Osteoblast (primary cell): ENCODE data around the gene SREBF2. TPM values are rescaled to one million over a fixed set of nuclear protein-coding genes. Genes with fewer than 3 reads are reported as not detected.

Source experiments
- DNase-seq: peaks from one replicate; pipeline ENCODE4 v3.0.0; 2011; ENCODE audit warnings: low spot score, mixed read lengths; ENCODE audit not compliant: insufficient read length; ENCODE audit errors: missing footprints
- H2AFZ ChIP-seq: 2 replicates; pipeline ENCODE4 v1.6.0; 2011; ENCODE audit warnings: mild to moderate bottlenecking, low read length
- H3K27ac ChIP-seq: 2 replicates; pipeline ENCODE4 v1.5.1; 2011; ENCODE audit warnings: mild to moderate bottlenecking, low read depth, low read length, moderate library complexity
- H3K27me3 ChIP-seq: 2 replicates; pipeline ENCODE4 v1.6.0; 2012; ENCODE audit warnings: mild to moderate bottlenecking, control low read depth, inconsistent platforms, low read length, moderate library complexity; ENCODE audit not compliant: insufficient read depth
- H3K36me3 ChIP-seq: 2 replicates; pipeline ENCODE4 v1.5.1; 2011; ENCODE audit warnings: mild to moderate bottlenecking, low read length, control low read depth, moderate library complexity; ENCODE audit not compliant: insufficient read depth
- H3K4me1 ChIP-seq: 2 replicates; pipeline ENCODE4 v1.5.1; 2011; ENCODE audit warnings: mild to moderate bottlenecking, low read length, control low read depth, moderate library complexity; ENCODE audit not compliant: insufficient read depth
- H3K4me2 ChIP-seq: 2 replicates; pipeline ENCODE4 v1.6.0; 2011; ENCODE audit warnings: mild to moderate bottlenecking, low read length; ENCODE audit not compliant: insufficient read depth
- H3K4me3 ChIP-seq: fragments of 200-600 bp; sonication (generic); 3 replicates; pipeline ENCODE4 v1.5.1; 2012; ENCODE audit warnings: mild to moderate bottlenecking, low read length, inconsistent platforms; ENCODE audit not compliant: insufficient read depth
- H3K79me2 ChIP-seq: 2 replicates; pipeline ENCODE4 v1.6.0; 2012; ENCODE audit warnings: mild to moderate bottlenecking, low read length, control low read depth, inconsistent platforms; ENCODE audit not compliant: insufficient read depth
- H3K9me3 ChIP-seq: 2 replicates; pipeline ENCODE4 v1.5.1; 2011; ENCODE audit warnings: low read depth, low read length, control low read depth
- H4K20me1 ChIP-seq: 2 replicates; pipeline ENCODE4 v1.6.0; 2012; ENCODE audit warnings: mild to moderate bottlenecking, low read length, control low read depth; ENCODE audit not compliant: insufficient read depth
- total RNA-seq: library from RNA; depleted of rRNA; stranded (reverse); fragments of >200 nt; gene quantifications from 2 replicates; pipeline ENCODE4 v1.2.3, GENCODE V29; 2012
- TF ChIP-seq, protein P1 (sequence below): IDR thresholded peaks from 2 replicates; pipeline ENCODE4 v1.5.1; 2011; ENCODE audit warnings: mild to moderate bottlenecking, low read depth, low read length, moderate library complexity; ENCODE audit errors: extremely low read depth

SREBF2 gene
- total RNA-seq, 1 donor = 80.3 TPM

DNA sequence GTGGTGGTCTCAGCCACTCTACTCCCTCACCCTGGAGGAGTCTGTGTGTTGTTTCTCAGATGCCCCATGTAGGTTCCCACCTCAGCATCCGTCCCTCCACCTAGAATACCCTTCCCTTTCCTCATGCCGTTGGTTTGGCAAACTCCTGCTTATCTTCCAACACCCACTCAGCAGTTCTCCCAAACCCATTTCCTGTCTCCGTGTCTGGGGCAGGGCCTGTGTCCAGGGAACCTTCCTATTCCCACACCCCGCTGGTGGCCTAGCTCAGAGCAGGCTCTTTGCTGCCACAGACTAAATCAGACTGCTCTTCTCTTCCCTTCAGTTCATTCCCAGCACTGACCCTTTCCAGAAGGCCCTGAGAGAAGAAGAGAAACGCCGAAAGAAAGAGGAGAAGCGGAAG lies 7.5 kb upstream of the SREBF2 start:
- Histone ChIP-seq H3K4me1 (peaks cover 25% of the 10 kb centered on the region), H3K27me3 (no peaks in the 10 kb centered on the region), H3K79me2 (no peaks in the 10 kb centered on the region), H3K36me3 (no peaks in the 10 kb centered on the region), H3K27ac (peak overlapping the region; percentile 23), H2AFZ (peak overlapping the region; percentile 63), H3K4me3 (no peak overlapping the region), H4K20me1 (no peaks in the 10 kb centered on the region), H3K4me2 (peak overlapping the region; percentile 51), H3K9me3 (no peaks in the 10 kb centered on the region)
- DNase-seq = peak; percentile 88
- TF ChIP-seq, protein P1, sequence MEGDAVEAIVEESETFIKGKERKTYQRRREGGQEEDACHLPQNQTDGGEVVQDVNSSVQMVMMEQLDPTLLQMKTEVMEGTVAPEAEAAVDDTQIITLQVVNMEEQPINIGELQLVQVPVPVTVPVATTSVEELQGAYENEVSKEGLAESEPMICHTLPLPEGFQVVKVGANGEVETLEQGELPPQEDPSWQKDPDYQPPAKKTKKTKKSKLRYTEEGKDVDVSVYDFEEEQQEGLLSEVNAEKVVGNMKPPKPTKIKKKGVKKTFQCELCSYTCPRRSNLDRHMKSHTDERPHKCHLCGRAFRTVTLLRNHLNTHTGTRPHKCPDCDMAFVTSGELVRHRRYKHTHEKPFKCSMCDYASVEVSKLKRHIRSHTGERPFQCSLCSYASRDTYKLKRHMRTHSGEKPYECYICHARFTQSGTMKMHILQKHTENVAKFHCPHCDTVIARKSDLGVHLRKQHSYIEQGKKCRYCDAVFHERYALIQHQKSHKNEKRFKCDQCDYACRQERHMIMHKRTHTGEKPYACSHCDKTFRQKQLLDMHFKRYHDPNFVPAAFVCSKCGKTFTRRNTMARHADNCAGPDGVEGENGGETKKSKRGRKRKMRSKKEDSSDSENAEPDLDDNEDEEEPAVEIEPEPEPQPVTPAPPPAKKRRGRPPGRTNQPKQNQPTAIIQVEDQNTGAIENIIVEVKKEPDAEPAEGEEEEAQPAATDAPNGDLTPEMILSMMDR = no peak

DNA sequence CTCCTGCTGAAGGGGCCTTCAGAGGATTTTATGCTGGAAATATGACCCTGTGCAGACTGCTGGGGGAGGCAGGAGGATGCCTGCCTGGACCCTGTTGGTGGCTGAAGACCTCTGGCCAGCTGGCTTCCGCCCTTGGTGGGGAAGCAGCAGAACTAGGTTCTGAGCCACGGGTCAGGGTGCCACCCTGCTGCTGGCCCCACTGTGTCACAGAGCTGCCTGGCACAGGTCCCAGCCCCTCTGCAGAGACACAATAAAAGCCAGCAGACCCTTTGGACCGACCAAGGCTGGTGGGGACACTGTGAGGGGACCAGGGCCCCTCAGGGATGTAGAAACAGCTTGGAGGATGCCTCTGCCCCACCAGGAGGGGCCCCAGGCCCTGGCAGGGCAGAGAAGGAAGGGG lies 6.9 kb upstream of the SREBF2 start:
- Histone ChIP-seq H3K27ac (no peak overlapping the region), H4K20me1 (no peaks in the 10 kb centered on the region), H2AFZ (no peak overlapping the region), H3K9me3 (no peaks in the 10 kb centered on the region), H3K27me3 (no peaks in the 10 kb centered on the region), H3K4me3 (no peak overlapping the region), H3K36me3 (no peaks in the 10 kb centered on the region), H3K4me1 (peaks cover 25% of the 10 kb centered on the region), H3K4me2 (no peak overlapping the region), H3K79me2 (no peaks in the 10 kb centered on the region)
- TF ChIP-seq, protein P1 = no peak
- no peak for DNase-seq

DNA sequence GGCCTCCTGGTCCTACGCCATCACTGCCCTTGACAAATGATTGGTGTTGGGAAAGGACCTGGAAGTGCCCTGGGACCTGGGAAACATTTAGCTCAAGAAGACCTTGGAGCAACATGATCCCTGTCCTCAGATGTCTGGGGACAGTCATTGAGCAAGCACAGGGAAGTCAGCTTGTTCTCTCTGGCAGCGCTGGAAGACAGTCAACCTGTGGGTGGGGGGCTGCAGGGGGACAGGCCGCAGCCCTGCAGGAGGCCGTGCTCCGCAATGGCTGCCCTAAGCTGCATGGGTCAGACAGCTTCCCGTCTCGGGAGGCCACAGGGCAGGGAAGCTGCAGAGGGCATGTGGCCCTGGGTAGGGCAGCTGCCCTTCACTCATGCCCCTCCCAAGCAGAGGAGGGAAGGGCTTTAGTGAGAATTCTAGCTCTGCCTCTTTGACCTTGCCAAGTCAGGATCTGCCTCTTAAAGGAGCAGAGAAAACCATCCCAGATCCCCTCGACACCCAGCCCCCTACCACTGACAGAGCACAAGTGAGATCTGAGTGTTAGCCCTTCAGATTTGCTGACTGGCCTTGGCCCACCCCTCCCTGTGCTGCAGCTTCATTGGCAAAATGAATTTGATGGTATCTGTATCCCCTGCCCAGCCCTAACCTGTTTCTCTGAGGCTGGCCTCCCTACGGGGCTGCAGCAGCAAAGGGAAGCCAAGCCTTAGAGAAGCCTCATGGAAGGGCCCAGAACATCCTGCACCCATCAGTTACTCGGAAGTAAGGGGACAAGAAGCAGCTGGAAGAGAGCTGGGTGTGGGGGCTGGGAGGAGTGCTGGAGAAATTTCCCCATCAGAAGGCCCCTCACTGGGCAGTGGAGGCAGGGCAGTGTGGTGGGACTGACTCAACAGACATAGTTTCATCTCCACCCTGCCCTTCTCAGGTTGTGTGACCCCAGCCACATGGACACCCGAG lies 6.2 kb upstream of the SREBF2 start:
- Histone ChIP-seq H3K79me2 (no peaks in the 10 kb centered on the region), H3K9me3 (no peaks in the 10 kb centered on the region), H3K4me1 (peaks cover 25% of the 10 kb centered on the region), H3K4me2 (no peak overlapping the region), H3K4me3 (no peak overlapping the region), H3K27ac (no peak overlapping the region), H2AFZ (no peak overlapping the region), H4K20me1 (no peaks in the 10 kb centered on the region), H3K27me3 (no peaks in the 10 kb centered on the region), H3K36me3 (no peaks in the 10 kb centered on the region)
- TF ChIP-seq, protein P1 = no peak
- DNase-seq = no peak

DNA sequence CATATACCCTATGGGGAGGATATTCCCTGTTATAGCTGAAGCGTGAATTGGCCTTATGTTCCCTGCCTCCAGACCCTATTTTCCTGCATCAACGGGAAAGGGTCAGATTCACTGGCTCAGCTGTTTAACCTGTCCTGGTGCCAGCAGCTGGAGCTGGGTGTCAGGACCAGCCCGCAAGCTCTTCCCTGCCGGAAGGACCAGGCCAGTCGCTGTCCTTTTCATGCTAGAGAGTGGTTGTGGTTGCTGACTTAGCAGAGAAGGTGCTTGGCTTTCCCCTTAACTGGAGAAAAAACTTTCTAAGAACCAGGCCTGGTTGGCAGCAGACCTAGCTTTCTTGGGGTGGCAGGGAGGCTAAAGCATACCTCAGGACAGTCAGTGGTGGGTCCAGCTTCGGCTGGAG lies 5.2 kb upstream of the SREBF2 start:
- no peaks in the 10 kb centered on the region for H3K79me2 ChIP-seq
- no peak overlapping the region for H3K4me2 ChIP-seq
- DNase-seq = no peak
- TF ChIP-seq, protein P1 = no peak
- no peaks in the 10 kb centered on the region for H3K27me3 ChIP-seq
- no peak overlapping the region for H3K4me3 ChIP-seq
- no peaks in the 10 kb centered on the region for H3K9me3 ChIP-seq
- peaks cover 28% of the 10 kb centered on the region for H3K4me1 ChIP-seq
- H3K27ac ChIP-seq = no peak overlapping the region
- no peak overlapping the region for H2AFZ ChIP-seq
- no peaks in the 10 kb centered on the region for H4K20me1 ChIP-seq
- H3K36me3 ChIP-seq = no peaks in the 10 kb centered on the region
